ENCODE data around the gene GEN1. TPM values are rescaled to one million over a fixed set of nuclear protein-coding genes. Genes with fewer than 3 reads are reported as not detected.
A peak's percentile ranks its signal among the peaks of the same experiment; 100 is the strongest.

Gene GEN1
- total and polyA plus RNA-seq, 2 donors (not counting 1 experiment from before 2014, with no cell fraction given), result 16.7 to 105 TPM

DNA sequence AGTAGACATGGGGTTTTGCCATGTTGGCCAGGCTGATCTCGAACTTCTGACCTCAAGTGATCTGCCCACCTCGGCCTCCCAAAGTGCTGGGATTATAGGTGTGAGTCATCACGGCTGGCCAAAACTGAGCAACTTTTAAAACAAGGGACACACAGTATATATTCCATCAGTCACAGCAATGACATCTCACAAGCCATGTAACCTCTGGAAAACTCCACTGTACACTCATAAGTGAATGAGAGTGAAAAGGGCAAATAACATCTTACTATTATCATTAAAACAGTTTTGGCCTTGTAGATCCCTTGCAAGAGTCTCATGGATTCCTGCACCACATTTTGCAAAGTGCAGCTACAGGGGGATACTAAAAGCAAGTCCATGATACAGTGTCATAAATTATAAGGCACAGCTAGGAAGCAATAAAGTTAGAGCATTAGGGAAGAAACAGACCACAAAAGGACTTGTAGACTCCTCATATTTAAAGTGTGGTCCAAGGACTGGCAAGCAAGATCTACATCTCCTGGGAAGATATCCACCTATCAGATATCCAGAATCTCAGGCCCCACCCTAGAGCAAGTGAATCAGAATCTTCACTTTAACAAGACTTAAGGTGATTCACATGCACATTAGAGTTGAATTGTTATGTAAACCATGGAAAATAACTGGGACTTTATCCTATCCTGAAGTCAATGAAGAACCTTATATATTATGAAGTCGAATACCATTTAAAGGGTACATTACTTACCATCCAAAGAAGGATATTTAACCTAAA, 6.1 kb upstream of the GEN1 start:
- no peaks in the 10 kb centered on the region for H3K9me3 Mint-ChIP-seq (ENCODE audit: insufficient read depth)
- H3K36me3 ChIP-seq (replicated peaks in 1 of 2; ENCODE audit: control extremely low read depth in 1 of 2, control insufficient read depth in 1 of 2, extremely low read depth in 1 of 2, insufficient read depth in 2 of 2, low read length in 1 of 2), result peaks cover 9 to 31% of the 10 kb centered on the region in 2 experiments
- DNase-seq (no peak), ATAC-seq (ENCODE audit: low read depth) (no peak)
- no peaks in the 10 kb centered on the region for H3K27me3 Mint-ChIP-seq
- H3K79me2 ChIP-seq (ENCODE audit: control insufficient read depth, insufficient read depth, low read length), result peaks cover 83% of the 10 kb centered on the region
- POLR2A ChIA-PET, result no interaction called here
- H3K27me3 ChIP-seq (replicated peaks in 1 of 4; ENCODE audit: control extremely low read depth in 1 of 4, control insufficient read depth in 3 of 4, insufficient read depth in 4 of 4, low read length in 3 of 4), result no peaks in the 10 kb centered on the region
- TF ChIP-seq, protein P1, sequence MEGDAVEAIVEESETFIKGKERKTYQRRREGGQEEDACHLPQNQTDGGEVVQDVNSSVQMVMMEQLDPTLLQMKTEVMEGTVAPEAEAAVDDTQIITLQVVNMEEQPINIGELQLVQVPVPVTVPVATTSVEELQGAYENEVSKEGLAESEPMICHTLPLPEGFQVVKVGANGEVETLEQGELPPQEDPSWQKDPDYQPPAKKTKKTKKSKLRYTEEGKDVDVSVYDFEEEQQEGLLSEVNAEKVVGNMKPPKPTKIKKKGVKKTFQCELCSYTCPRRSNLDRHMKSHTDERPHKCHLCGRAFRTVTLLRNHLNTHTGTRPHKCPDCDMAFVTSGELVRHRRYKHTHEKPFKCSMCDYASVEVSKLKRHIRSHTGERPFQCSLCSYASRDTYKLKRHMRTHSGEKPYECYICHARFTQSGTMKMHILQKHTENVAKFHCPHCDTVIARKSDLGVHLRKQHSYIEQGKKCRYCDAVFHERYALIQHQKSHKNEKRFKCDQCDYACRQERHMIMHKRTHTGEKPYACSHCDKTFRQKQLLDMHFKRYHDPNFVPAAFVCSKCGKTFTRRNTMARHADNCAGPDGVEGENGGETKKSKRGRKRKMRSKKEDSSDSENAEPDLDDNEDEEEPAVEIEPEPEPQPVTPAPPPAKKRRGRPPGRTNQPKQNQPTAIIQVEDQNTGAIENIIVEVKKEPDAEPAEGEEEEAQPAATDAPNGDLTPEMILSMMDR (IDR thresholded peaks at IDR 0.05), result no peak
- no peak for TF ChIP-seq EZH2 (IDR thresholded peaks at IDR 0.05; ENCODE audit: borderline replicate concordance, insufficient read depth, low read depth, low read length, poor library complexity, severe bottlenecking)
- no peaks in the 10 kb centered on the region for H3K9me3 ChIP-seq (ENCODE audit: control extremely low read depth in 1 of 3, control insufficient read depth in 2 of 3, insufficient read depth in 1 of 3, low read length in 2 of 3)
- no CpG with 5 or more reads among the region's 4 CpGs for WGBS (ENCODE audit: insufficient coverage)
- peak overlapping the region in 1 of 2 donors; percentile 62 for H3K27ac ChIP-seq (ENCODE audit: low read length in 2 of 2)
- no peak overlapping the region for H3K4me3 ChIP-seq (ENCODE audit: control extremely low read depth in 1 of 5, extremely low read depth in 1 of 5, insufficient read depth in 1 of 5, low read depth in 2 of 5, low read length in 4 of 5)
- CTCF ChIA-PET, result interaction anchor here (1.0 to 2.3 kb wide), 4 partner anchors 28 to 83 kb away, joined by 3 to 8 read pairs (median 4); no protein-coding TSS in a partner anchor
- peak overlapping the region; percentile 78 for H3K27ac Mint-ChIP-seq
- intact Hi-C loops (cut with micrococcal nuclease), result no loop called here
- peak overlapping the region; percentile 5 for H3K4me3 Mint-ChIP-seq
- H3K9ac ChIP-seq (ENCODE audit: low read length), result no peak overlapping the region
- peaks cover 7% of the 10 kb centered on the region for H4K20me1 ChIP-seq (ENCODE audit: control insufficient read depth, insufficient read depth, low read length, poor library complexity, severe bottlenecking)
- no peak overlapping the region for H3K4me2 ChIP-seq (replicated peaks; ENCODE audit: low read depth, low read length, poor library complexity, severe bottlenecking)
- H3K4me1 ChIP-seq (ENCODE audit: control insufficient read depth in 2 of 2, insufficient read depth in 2 of 2, low read length in 2 of 2), result peaks cover 26 to 33% of the 10 kb centered on the region in 2 donors
- no peak overlapping the region for H2AFZ ChIP-seq (ENCODE audit: insufficient read depth, low read depth, low read length, poor library complexity, severe bottlenecking)
- peaks cover 47% of the 10 kb centered on the region for H3K4me1 Mint-ChIP-seq

DNA sequence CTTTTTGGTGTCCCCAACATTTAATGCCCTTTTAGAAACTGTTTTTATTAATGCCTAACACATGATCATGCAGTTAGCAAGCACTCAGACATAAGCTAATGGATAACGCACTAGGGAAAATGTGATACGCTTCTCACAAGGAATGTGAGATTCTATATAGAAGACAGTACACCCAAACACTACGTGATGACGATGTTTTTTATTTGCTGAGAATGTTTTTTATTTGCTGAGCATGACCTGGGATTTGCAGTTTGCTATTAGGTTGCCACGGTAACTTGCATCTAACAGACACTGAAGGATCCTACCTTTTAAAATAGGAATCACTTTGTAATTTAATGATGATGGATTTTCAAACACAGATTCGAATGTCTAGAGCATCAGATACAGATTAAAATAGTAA, 5.2 kb upstream of the GEN1 start:
- DNase-seq (no peak), ATAC-seq (ENCODE audit: low read depth) (no peak)
- Mint-ChIP-seq H3K27me3 (no peaks in the 10 kb centered on the region), H3K4me3 (no peak overlapping the region), H3K4me1 (peaks cover 47% of the 10 kb centered on the region), H3K9me3 (ENCODE audit: insufficient read depth) (no peaks in the 10 kb centered on the region), H3K27ac (peak overlapping the region; percentile 56)
- peaks cover 5% of the 10 kb centered on the region for H4K20me1 ChIP-seq (ENCODE audit: control insufficient read depth, insufficient read depth, low read length, poor library complexity, severe bottlenecking)
- H3K9me3 ChIP-seq (ENCODE audit: control extremely low read depth in 1 of 3, control insufficient read depth in 2 of 3, insufficient read depth in 1 of 3, low read length in 2 of 3), result no peaks in the 10 kb centered on the region
- no peak overlapping the region for H3K9ac ChIP-seq (ENCODE audit: low read length)
- TF ChIP-seq, protein P1 (IDR thresholded peaks at IDR 0.05), result no peak
- no peak for TF ChIP-seq EZH2 (IDR thresholded peaks at IDR 0.05; ENCODE audit: borderline replicate concordance, insufficient read depth, low read depth, low read length, poor library complexity, severe bottlenecking)
- intact Hi-C loops (cut with micrococcal nuclease), result no loop called here
- peaks cover 26 to 33% of the 10 kb centered on the region in 2 donors for H3K4me1 ChIP-seq (ENCODE audit: control insufficient read depth in 2 of 2, insufficient read depth in 2 of 2, low read length in 2 of 2)
- peak overlapping the region in 1 of 2 donors; percentile 56 for H3K27ac ChIP-seq (ENCODE audit: low read length in 2 of 2)
- peaks cover 3 to 25% of the 10 kb centered on the region in 2 experiments for H3K36me3 ChIP-seq (replicated peaks in 1 of 2; ENCODE audit: control extremely low read depth in 1 of 2, control insufficient read depth in 1 of 2, extremely low read depth in 1 of 2, insufficient read depth in 2 of 2, low read length in 1 of 2)
- no peak overlapping the region for H3K4me2 ChIP-seq (replicated peaks; ENCODE audit: low read depth, low read length, poor library complexity, severe bottlenecking)
- H3K4me3 ChIP-seq (ENCODE audit: control extremely low read depth in 1 of 5, extremely low read depth in 1 of 5, insufficient read depth in 1 of 5, low read depth in 2 of 5, low read length in 4 of 5), result no peak overlapping the region
- H2AFZ ChIP-seq (ENCODE audit: insufficient read depth, low read depth, low read length, poor library complexity, severe bottlenecking), result no peak overlapping the region
- peaks cover 80% of the 10 kb centered on the region for H3K79me2 ChIP-seq (ENCODE audit: control insufficient read depth, insufficient read depth, low read length)
- H3K27me3 ChIP-seq (replicated peaks in 1 of 4; ENCODE audit: control extremely low read depth in 1 of 4, control insufficient read depth in 3 of 4, insufficient read depth in 4 of 4, low read length in 3 of 4), result no peaks in the 10 kb centered on the region
- WGBS (ENCODE audit: insufficient coverage), result no CpG with 5 or more reads among the region's 6 CpGs
- POLR2A ChIA-PET, result interaction anchor here (1.0 kb wide), 1 partner anchor 14 kb away, joined by 3 read pairs; no protein-coding TSS in a partner anchor
- CTCF ChIA-PET, result interaction anchor here (0.9 to 2.3 kb wide), 3 partner anchors 9 to 83 kb away, joined by 3 to 8 read pairs (median 4); no protein-coding TSS in a partner anchor

Measured in B cell (primary cell).